Bronchial epithelial cell (primary cell): ENCODE data around the gene UST. TPM values are rescaled to one million over a fixed set of nuclear protein-coding genes. Genes with fewer than 3 reads are reported as not detected.
"Not testable (repeated sequence)": the region's sequence is repeated elsewhere in the genome, so short reads cannot be mapped to it uniquely, and the experiment has no call there.

Source experiments
- DNase-seq: peaks from one replicate; pipeline ENCODE4 v3.0.0-alpha.2; 2010; ENCODE audit warnings: low read depth
- FAIRE-seq: peaks from 2 replicates; lab custom pipeline; 2011; peaks lifted over from hg19 to GRCh38; lab: Jason Lieb, UNC
- H3K27me3 ChIP-seq: 2 replicates; pipeline ENCODE4 v1.5.1; 2011; ENCODE audit warnings: low read length; ENCODE audit not compliant: control insufficient read depth, insufficient read depth
- H3K36me3 ChIP-seq: 2 replicates; pipeline ENCODE4 v1.5.1; 2011; ENCODE audit warnings: low read length; ENCODE audit not compliant: control insufficient read depth, insufficient read depth
- H3K4me3 ChIP-seq: 2 replicates; pipeline ENCODE4 v1.5.1; 2011; ENCODE audit warnings: mild to moderate bottlenecking, low read depth, low read length, control low read depth
- total RNA-seq: library from RNA; depleted of rRNA; stranded (reverse); fragments of >200 nt; gene quantifications from 2 replicates; pipeline ENCODE4 v1.2.1, GENCODE V29; 2014
- TF ChIP-seq, protein P1 (sequence below): IDR thresholded peaks from 2 replicates; pipeline ENCODE4 v1.5.1; 2011; ENCODE audit warnings: mild to moderate bottlenecking, moderate library complexity, low read length, control low read depth, inconsistent platforms; ENCODE audit not compliant: insufficient read depth, severe bottlenecking

UST gene
- total RNA-seq, 1 donor from 2014 or later = 18.7 TPM

DNA sequence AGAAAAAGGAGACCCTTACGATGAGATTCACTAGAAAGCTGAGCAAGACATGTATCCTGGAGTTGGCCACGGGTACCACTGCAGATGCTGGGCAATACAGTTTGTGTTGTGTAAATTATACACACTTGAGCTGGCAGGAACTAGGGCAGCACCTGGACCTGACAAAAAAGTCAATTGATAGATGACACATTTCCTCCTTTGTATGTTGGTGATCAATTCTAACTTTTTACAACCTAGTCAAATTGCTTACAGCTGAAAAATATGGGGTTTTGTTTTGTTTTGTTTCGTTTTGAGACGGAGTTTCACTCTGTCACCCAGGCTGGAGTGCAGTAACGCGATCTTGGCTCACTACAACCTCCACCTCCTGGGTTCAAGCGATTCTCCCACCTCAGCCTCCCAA lies 108.9 kb downstream of the UST start:
- DNase-seq (no peak), FAIRE-seq (no peak)
- Histone ChIP-seq H3K27me3 (no peaks in the 10 kb centered on the region), H3K36me3 (no peaks in the 10 kb centered on the region), H3K4me3 (no peak overlapping the region)
- TF ChIP-seq, protein P1, sequence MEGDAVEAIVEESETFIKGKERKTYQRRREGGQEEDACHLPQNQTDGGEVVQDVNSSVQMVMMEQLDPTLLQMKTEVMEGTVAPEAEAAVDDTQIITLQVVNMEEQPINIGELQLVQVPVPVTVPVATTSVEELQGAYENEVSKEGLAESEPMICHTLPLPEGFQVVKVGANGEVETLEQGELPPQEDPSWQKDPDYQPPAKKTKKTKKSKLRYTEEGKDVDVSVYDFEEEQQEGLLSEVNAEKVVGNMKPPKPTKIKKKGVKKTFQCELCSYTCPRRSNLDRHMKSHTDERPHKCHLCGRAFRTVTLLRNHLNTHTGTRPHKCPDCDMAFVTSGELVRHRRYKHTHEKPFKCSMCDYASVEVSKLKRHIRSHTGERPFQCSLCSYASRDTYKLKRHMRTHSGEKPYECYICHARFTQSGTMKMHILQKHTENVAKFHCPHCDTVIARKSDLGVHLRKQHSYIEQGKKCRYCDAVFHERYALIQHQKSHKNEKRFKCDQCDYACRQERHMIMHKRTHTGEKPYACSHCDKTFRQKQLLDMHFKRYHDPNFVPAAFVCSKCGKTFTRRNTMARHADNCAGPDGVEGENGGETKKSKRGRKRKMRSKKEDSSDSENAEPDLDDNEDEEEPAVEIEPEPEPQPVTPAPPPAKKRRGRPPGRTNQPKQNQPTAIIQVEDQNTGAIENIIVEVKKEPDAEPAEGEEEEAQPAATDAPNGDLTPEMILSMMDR = no peak

- FAIRE-seq (no peak), DNase-seq (peak; percentile 94)
- H3K4me3 ChIP-seq = no peak overlapping the region
- no peaks in the 10 kb centered on the region for H3K27me3 ChIP-seq
- TF ChIP-seq, protein P1 = no peak
- H3K36me3 ChIP-seq = no peaks in the 10 kb centered on the region
These were observed 111.1 kb downstream of the UST start for GRCh38 chr6:148857798-148858390.

DNA sequence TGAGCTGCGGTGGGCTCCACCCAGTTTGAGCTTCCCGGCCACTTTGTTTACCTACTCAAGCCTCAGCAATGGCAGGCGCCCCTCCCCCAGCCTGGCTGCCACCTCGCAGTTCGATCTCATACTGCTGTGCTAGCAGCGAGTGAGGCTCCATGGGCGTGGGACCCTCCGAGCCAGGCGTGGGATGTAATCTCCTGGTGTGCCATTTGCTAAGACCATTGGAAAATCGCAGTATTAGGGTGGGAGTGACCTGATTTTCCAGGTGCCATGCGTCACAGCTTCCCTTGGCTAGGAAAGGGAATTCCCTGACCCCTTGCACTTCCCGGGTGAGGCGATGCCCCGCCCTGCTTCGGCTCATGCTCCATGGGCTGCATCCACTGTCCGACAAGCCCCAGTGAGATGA lies 117.3 kb downstream of the UST start:
- DNase-seq, FAIRE-seq, H3K36me3 ChIP-seq, H3K4me3 ChIP-seq, H3K27me3 ChIP-seq: not testable (repeated sequence)

- no peak for FAIRE-seq
- Histone ChIP-seq H3K36me3 (no peaks in the 10 kb centered on the region), H3K4me3 (no peak overlapping the region), H3K27me3 (no peaks in the 10 kb centered on the region)
- TF ChIP-seq, protein P1 = no peak
- DNase-seq = no peak
These were observed 118.1 kb downstream of the UST start for GRCh38 chr6:148864941-148865340.

DNA sequence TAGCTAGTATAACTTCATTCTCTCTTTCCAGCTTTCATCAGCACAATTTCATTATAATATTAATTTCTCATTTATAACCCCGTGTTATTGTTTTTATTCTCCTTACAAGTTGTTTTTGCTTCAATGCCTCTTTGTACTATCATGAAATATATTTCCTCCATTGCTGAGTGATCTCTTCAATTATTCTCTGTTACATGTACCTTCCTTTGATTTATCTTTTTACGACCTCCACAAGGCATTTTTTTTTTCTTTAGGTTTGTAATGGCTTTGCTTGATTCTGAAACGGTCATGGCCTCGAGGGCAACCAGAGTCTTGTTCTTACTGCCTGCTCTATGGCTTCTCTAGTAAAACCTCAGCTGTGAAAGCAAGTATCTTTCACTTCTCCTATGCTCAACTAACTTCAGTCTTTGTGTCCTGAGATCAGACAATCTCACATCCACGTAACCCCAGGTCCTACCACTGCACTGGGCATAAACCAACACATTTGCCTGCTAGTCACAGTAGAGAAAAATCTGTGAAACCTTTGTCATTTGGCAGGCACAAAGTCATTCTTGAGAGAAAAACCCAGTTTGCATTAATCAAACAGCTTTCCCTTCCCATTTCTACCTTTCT lies 119.9 kb downstream of the UST start:
- H3K36me3 ChIP-seq = no peaks in the 10 kb centered on the region
- DNase-seq = no peak
- FAIRE-seq = no peak
- no peak overlapping the region for H3K4me3 ChIP-seq
- no peaks in the 10 kb centered on the region for H3K27me3 ChIP-seq
- TF ChIP-seq, protein P1 = no peak

DNA sequence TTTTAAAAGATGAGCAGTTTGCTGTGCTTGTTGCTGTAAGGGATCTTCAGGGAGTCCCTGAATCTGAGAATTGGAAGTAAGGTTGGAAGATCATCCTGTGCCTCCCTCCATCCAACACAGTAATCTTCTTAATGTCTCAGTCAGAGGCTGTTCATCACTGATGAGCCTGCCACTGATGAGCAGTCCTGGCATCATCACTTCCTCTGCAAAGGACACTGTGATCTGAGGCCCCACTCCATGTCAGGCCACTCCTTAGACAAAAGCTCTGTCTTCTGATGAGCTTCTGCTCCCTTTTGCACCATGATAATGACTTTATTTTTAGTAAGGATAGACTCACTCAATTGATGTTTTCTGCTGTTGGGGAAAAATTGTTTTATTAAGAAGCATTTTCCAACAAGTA lies 121.0 kb downstream of the UST start:
- FAIRE-seq (no peak), DNase-seq (no peak)
- Histone ChIP-seq H3K27me3 (no peaks in the 10 kb centered on the region), H3K36me3 (no peaks in the 10 kb centered on the region), H3K4me3 (no peak overlapping the region)
- TF ChIP-seq, protein P1 = no peak
